Heart right ventricle (tissue), 16 donors: Measurements from ENCODE around the gene WDFY1. TPM values are rescaled to one million over a fixed set of nuclear protein-coding genes. Genes with fewer than 3 reads are reported as not detected.

Experiments
- ATAC-seq, 8 donors: fragments of 200-7000 bp; cut with Tn5 transposase; one replicate each; pipeline ENCODE4 v1.9.1; 2020; ENCODE audit warnings: mild to moderate bottlenecking in 8 of 8, moderate library complexity in 8 of 8, moderate number of reproducible peaks in 1 of 8
- DNase-seq, 2 donors: peaks; one replicate each; pipeline ENCODE4 v3.0.0-alpha.2; 2020
- H3K27ac ChIP-seq, 10 donors: fragments of 200-600 bp; sonication (generic) in 2 of 10; one replicate each; pipeline versions ENCODE4 v1.5.0 to v1.8.0; 2020 to 2022; ENCODE audit warnings: mild to moderate bottlenecking in 3 of 10
- H3K27me3 ChIP-seq, 7 donors: fragments of 200-600 bp; one replicate each; pipeline ENCODE4 v1.8.0; 2021 to 2022; ENCODE audit warnings: mild to moderate bottlenecking in 2 of 7
- H3K36me3 ChIP-seq, 9 donors: fragments of 200-600 bp; sonication (generic) in 1 of 9; one replicate each; pipeline versions ENCODE4 v1.5.0 to v1.8.0; 2020 to 2022; ENCODE audit warnings: mild to moderate bottlenecking in 2 of 9
- H3K4me1 ChIP-seq, 9 donors: fragments of 200-600 bp; sonication (generic) in 1 of 9; one replicate each; pipeline versions ENCODE4 v1.5.0 to v1.8.0; 2020 to 2022; ENCODE audit warnings: mild to moderate bottlenecking in 4 of 9
- H3K4me3 ChIP-seq, 10 donors: fragments of 200-600 bp; sonication (generic) in 2 of 10; one replicate each; pipeline versions ENCODE4 v1.5.0 to v1.8.0; 2020 to 2022; ENCODE audit warnings: mild to moderate bottlenecking in 7 of 10, moderate library complexity in 2 of 10
- H3K9me3 ChIP-seq, 11 donors: fragments of 200-600 bp in 10 of 11; sonication (generic) in 2 of 11; one replicate each; pipeline versions ENCODE4 v1.5.0 to v1.8.0; 2013 to 2022; ENCODE audit warnings: mild to moderate bottlenecking in 2 of 11, control low read depth in 1 of 11, moderate library complexity in 1 of 11
- WGBS, 2 donors: extraction: QIAGEN DNeasy Blood & Tissue Kit; methylation state at CpG; one replicate each; pipeline ENCODE4 v1.1.7; 2013; ENCODE audit warnings: inconsistent platforms in 1 of 2; 5-methylcytosine and 5-hydroxymethylcytosine counted together
- intact Hi-C, 10 donors: fragments of 100-400 bp; cut with DNase I; formaldehyde crosslinking; loops; one replicate each; pipeline versions ENCODE4 v1.11.1 to v1.14.2; 2022
- polyA plus RNA-seq, 2 donors: library from polyadenylated mRNA; stranded (reverse); fragments of 200-250 nt; gene quantifications; one replicate each; pipeline ENCODE4 v1.2.3, GENCODE V29; 2013
- total RNA-seq, 10 donors: library from RNA; stranded (reverse); fragmentation: NEBNext Ultra II Directional in 3 of 10; extraction: Animal tissue kit (Norgen Biotek cat#: 25700) in 3 of 10; gene quantifications; one replicate each; pipeline versions ENCODE4 v1.2.1 to v1.2.4, GENCODE V29; 2021 to 2023
- TF ChIP-seq, protein P1 (sequence below), 9 donors: fragments of 200-600 bp; sonication (generic) in 2 of 9; IDR thresholded peaks; one replicate each; pipeline versions ENCODE4 v1.5.0 to v1.8.0; 2021 to 2022; ENCODE audit warnings: antibody characterized with exemption in 9 of 9, mild to moderate bottlenecking in 5 of 9, moderate library complexity in 1 of 9
- donor health status: Arrhythmogenic right ventricular cardiomyopathy.
- donor health status: ischemic (EF 13 %, LVEDD 7.1; RV severe dilation, severe dysfunction).
- donor health status: healthy with polysubstance abuse.
- donor health status: DM: no; HTN: yes; CAD: no.
- donor health status: DM: no; HTN: no; CAD: no.
- donor health status: ischemic (EF 25% LVEDD 6.9; RV normal size, moderate dysfunction).
- donor health status: ischemic (EF 25% LVEDD 5.7; RV mildly dilated, moderate dysfunction).
- donor health status: healthy.
- donor health status: DM: yes; HTN: yes; CAD: no.
- donor health status: Ischemic cardiomyopathy.
- donor health status: ischemic (EF 35%, LVEDD 5.7; RV mildly dilated, moderate dysfunction).
- donor health status: nonischemic (EF 11% LVEDD 7.7; RV severe dilation, severe dysfunction).
- donor health status: DM: yes; HTN: yes; CAD: no.
- donor health status: PGD.
- donor health status: ischemic (EF 29% LVEDD 5.4; RV normal size, mild dysfunction).
- donor health status: nonischemic (EF 23%, LVEDD 6.1; RV moderate dilation, normal function).

Gene WDFY1
- total and polyA plus RNA-seq, 12 donors, result 8.1 to 25.9 (median 14.3) TPM

DNA sequence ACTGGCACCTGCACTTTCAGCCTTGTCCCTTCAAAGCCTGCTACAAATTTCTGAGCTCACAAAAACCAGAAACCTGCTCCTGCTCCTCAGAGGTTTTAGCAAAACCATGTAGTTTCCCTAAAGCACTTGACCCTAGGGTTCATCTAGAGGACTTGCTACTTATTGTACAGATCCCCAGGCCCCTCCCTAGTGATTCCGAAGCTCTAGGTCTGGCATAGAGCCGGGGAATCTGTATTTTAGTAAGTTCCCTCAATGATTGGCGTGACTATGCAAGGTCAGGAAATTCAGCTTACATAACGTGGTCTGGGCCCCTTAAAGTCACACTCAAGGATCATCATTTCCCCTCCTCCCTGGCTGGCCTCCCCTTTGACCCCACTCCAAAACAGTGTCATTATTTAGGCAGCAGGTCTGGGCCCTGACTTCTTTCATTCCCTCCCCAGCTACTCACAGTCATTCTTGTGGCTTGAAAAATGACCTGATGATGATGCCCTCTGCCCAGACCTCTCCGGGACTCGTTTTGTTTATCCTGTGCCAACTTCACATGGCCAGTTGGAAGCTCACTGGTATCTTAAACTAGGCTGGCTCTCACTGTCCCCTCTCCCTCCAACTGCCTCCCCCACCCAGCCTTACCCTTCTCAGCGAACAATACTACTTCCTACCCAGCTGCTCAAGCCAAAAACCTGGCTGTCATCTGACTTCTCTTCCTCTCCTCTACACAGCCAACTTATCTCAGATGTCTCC, 36.0 kb downstream of the WDFY1 start:
- peak in 1 of 2 donors; percentile 20 for DNase-seq
- no peaks in the 10 kb centered on the region for H3K27me3 ChIP-seq
- H3K4me1 ChIP-seq, result peaks cover 5 to 28% (median 20%) of the 10 kb centered on the region in 9 donors
- H3K36me3 ChIP-seq, result peaks cover 0 to 56% (median 0%) of the 10 kb centered on the region in 9 donors
- H3K27ac ChIP-seq, result peak overlapping the region in 3 of 10 donors; percentile 32 to 57 (median 32)
- ATAC-seq, result peak in 5 of 8 donors; percentile 29 to 85 (median 75)
- intact Hi-C loops, result loop anchor here in 2 of 10 donors (5.0 to 10.0 kb wide), 2 partner anchors 33 to 46 kb away; partner anchors contain the start of gene MRPL44 (in 1 of the 2)
- H3K4me3 ChIP-seq, result no peak overlapping the region
- TF ChIP-seq, protein P1, sequence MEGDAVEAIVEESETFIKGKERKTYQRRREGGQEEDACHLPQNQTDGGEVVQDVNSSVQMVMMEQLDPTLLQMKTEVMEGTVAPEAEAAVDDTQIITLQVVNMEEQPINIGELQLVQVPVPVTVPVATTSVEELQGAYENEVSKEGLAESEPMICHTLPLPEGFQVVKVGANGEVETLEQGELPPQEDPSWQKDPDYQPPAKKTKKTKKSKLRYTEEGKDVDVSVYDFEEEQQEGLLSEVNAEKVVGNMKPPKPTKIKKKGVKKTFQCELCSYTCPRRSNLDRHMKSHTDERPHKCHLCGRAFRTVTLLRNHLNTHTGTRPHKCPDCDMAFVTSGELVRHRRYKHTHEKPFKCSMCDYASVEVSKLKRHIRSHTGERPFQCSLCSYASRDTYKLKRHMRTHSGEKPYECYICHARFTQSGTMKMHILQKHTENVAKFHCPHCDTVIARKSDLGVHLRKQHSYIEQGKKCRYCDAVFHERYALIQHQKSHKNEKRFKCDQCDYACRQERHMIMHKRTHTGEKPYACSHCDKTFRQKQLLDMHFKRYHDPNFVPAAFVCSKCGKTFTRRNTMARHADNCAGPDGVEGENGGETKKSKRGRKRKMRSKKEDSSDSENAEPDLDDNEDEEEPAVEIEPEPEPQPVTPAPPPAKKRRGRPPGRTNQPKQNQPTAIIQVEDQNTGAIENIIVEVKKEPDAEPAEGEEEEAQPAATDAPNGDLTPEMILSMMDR (IDR thresholded peaks at IDR 0.05), result no peak
- no peaks in the 10 kb centered on the region for H3K9me3 ChIP-seq
- WGBS, 2 donors, result 49 to 64% methylated on average over 7 of the region's 7 CpGs

DNA sequence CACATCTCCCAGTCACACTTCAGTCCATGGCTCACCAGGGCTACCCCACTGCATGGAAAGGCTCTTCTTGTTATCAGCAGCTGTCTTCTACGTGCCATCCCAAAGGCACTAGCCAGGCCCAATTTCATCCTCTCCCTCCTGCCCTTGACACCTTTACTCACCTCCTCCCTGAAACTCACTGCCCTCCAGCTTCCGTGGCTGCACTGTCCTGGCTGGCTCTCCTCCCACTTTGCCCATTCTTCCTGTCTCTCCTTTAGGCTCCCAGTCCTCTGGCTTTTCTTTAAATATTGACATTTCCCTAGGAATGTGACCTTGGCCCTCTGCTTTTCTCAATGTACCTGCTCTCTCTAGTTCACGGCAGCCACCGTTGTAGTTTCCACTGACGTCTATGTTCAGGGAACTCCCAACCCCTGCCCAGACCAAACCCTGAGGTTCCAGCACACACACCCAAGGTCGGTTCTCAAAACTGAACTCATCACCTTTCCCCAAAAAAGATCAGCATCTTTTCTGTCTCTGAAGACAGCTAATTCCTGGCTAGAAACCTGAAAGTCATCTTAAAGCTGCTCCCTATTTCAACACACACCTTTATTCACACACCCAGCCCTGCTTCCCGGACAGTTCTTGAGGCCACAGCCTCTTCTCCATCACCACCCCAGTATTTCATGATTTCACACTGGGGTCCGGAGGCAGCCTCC, 36.7 kb downstream of the WDFY1 start:
- DNase-seq (no peak), ATAC-seq (peak in 1 of 8 donors; percentile 11)
- H3K4me1 ChIP-seq, result peaks cover 5 to 28% (median 20%) of the 10 kb centered on the region in 9 donors
- H3K27ac ChIP-seq, result peak overlapping the region in 2 of 10 donors; percentile 32 to 57
- intact Hi-C loops, result loop anchor here in 2 of 10 donors (5.0 to 10.0 kb wide), 2 partner anchors 34 to 46 kb away; partner anchors contain the start of gene MRPL44 (in 1 of the 2)
- 81 to 88% methylated on average over 8 of the region's 8 CpGs for WGBS, 2 donors
- H3K36me3 ChIP-seq, result peaks cover 0 to 61% (median 6%) of the 10 kb centered on the region in 9 donors
- H3K27me3 ChIP-seq, result no peaks in the 10 kb centered on the region
- H3K4me3 ChIP-seq, result no peak overlapping the region
- no peaks in the 10 kb centered on the region for H3K9me3 ChIP-seq
- TF ChIP-seq, protein P1 (IDR thresholded peaks at IDR 0.05), result no peak

DNA sequence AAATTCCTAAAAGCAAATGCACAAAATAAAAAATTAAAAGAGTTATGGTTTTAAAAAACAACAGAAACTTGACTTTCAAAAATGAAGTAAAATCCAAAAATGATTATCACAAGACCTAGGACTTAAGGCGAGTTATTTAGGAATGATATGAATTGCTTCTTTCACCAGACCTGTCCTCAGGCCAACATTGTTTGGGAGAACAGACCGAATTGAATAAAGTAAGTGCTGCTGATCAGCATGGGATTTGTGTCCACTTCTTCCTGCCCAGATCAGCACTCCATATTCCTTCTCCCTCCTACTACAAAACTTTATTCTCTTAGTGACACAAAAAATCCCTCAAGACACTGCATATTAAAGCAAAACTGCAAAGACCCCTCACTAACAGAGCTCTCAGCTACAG, 39.1 kb downstream of the WDFY1 start:
- Histone ChIP-seq H3K36me3 (peaks cover 0 to 62% (median 11%) of the 10 kb centered on the region in 9 donors), H3K9me3 (no peaks in the 10 kb centered on the region), H3K4me1 (peaks cover 5 to 28% (median 20%) of the 10 kb centered on the region in 9 donors), H3K27ac (no peak overlapping the region), H3K4me3 (no peak overlapping the region), H3K27me3 (no peaks in the 10 kb centered on the region)
- DNase-seq (no peak), ATAC-seq (no peak)
- TF ChIP-seq, protein P1 (IDR thresholded peaks at IDR 0.05), result no peak
- WGBS, 2 donors, result 58 to 69% methylated on average over 2 of the region's 2 CpGs
- intact Hi-C loops, result loop anchor here in 2 of 10 donors (5.0 to 10.0 kb wide), 2 partner anchors 36 to 49 kb away; partner anchors contain the start of gene MRPL44 (in 1 of the 2)

DNA sequence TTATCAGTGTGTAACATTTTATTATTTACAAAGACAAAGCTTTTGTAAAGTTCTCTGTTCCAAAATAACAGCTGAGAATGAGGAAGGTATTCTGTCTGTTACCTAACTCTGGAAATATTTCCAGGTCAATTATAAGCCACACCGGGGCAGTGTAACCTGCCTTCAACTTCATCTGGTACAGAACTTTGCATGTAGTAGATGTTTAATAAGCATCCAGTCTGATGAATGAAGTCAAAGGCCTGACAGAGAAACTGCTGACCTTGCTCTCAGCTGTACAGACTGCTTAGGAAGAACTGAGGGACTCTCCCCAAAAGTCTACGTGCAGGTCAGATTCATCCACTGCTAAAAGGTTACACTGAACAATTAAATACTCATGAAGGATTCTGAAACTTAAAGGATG, 43.3 kb downstream of the WDFY1 start:
- WGBS, 2 donors, result 78 to 87% methylated on average over 2 of the region's 2 CpGs
- Histone ChIP-seq H3K27me3 (no peaks in the 10 kb centered on the region), H3K27ac (no peak overlapping the region), H3K4me3 (no peak overlapping the region), H3K4me1 (peaks cover 0 to 8% (median 0%) of the 10 kb centered on the region in 9 donors), H3K36me3 (peaks cover 0 to 91% (median 23%) of the 10 kb centered on the region in 9 donors), H3K9me3 (no peaks in the 10 kb centered on the region)
- ATAC-seq, result no peak
- intact Hi-C loops, result loop anchor here in 1 of 10 donors (10.0 kb wide), 1 partner anchor 53 kb away; the partner anchor contains the start of gene MRPL44
- DNase-seq, result no peak
- TF ChIP-seq, protein P1 (IDR thresholded peaks at IDR 0.05), result peak in 2 of 9 donors; percentile 8 to 10
